Neural cell (in vitro differentiated cells): ENCODE measurements around the gene COLEC12. TPM values are rescaled to one million over a fixed set of nuclear protein-coding genes. Genes with fewer than 3 reads are reported as not detected.
A peak's percentile ranks its signal among the peaks of the same experiment; 100 is the strongest.

Experiments used
- H2AFZ ChIP-seq: fragments of 200-600, 300-800 bp; sonication (generic), shearing (Covaris generic); 2 replicates; pipeline ENCODE4 v1.6.0; 2014; ENCODE audit warnings: low read depth, mild to moderate bottlenecking, antibody characterized with exemption, low read length, moderate library complexity
- H3F3A ChIP-seq: fragments of 200-600 bp; shearing (Covaris generic); 2 replicates; pipeline ENCODE4 v1.6.1; 2016; ENCODE audit warnings: mild to moderate bottlenecking, moderate library complexity, mixed read lengths, antibody characterized with exemption, low read length; ENCODE audit not compliant: insufficient read depth, poor library complexity, severe bottlenecking
- H3K27ac ChIP-seq: fragments of 200-600, 300-800 bp; sonication (generic), shearing (Covaris generic); 2 replicates; pipeline ENCODE4 v1.5.1; 2014; ENCODE audit warnings: mild to moderate bottlenecking, low read length, moderate library complexity
- H3K27me3 ChIP-seq: fragments of 300-800, 200-600 bp; sonication (generic), shearing (Covaris generic); 2 replicates; pipeline ENCODE4 v1.6.0; 2014; ENCODE audit warnings: mild to moderate bottlenecking, low read depth, low read length, moderate library complexity; ENCODE audit not compliant: insufficient read depth
- H3K36me3 ChIP-seq: fragments of 300-800, 200-600 bp; sonication (generic), shearing (Covaris generic); 2 replicates; pipeline ENCODE4 v1.5.1; 2014; ENCODE audit warnings: mild to moderate bottlenecking, antibody characterized with exemption, low read length, moderate library complexity; ENCODE audit not compliant: insufficient read depth
- H3K4me2 ChIP-seq: fragments of 300-800, 200-600 bp; sonication (generic), shearing (Covaris generic); 2 replicates; pipeline ENCODE4 v1.6.0; 2014; ENCODE audit warnings: mild to moderate bottlenecking, low read length
- H3K4me3 ChIP-seq: fragments of 300-800, 200-600 bp; sonication (generic), shearing (Covaris generic); 2 replicates; pipeline ENCODE4 v1.5.1; 2014; ENCODE audit warnings: mild to moderate bottlenecking, low read length, moderate library complexity
- H3K79me2 ChIP-seq: fragments of 200-600 bp; shearing (Covaris generic); replicated peaks from 2 replicates; pipeline ENCODE4 v1.6.0; 2014; ENCODE audit warnings: mild to moderate bottlenecking, low read length, moderate library complexity; ENCODE audit not compliant: insufficient read depth
- H3K9ac ChIP-seq: fragments of 300-800, 200-600 bp; sonication (generic), shearing (Covaris generic); 2 replicates; pipeline ENCODE4 v1.6.1; 2016; ENCODE audit warnings: mild to moderate bottlenecking, low read length, mixed read lengths
- H3K9me2 ChIP-seq: fragments of 200-600 bp; shearing (Covaris generic); 2 replicates; pipeline ENCODE4 v1.6.1; 2016; ENCODE audit warnings: mild to moderate bottlenecking, low read length, mixed read lengths; ENCODE audit not compliant: insufficient read depth
- H3K9me3 ChIP-seq: fragments of 200-600, 300-800 bp; sonication (generic), shearing (Covaris generic); 2 replicates; pipeline ENCODE4 v1.6.1; 2016; ENCODE audit warnings: mild to moderate bottlenecking, mixed run types, low read length, moderate library complexity, mixed read lengths
- H4K20me1 ChIP-seq: fragments of 200-600 bp; shearing (Covaris generic); 2 replicates; pipeline ENCODE4 v1.6.1; 2016; ENCODE audit warnings: mild to moderate bottlenecking, mixed run types; ENCODE audit not compliant: insufficient read depth
- CTCF ChIP-seq: fragments of 450-650 bp; IDR thresholded peaks from 2 replicates; pipeline ENCODE4 v1.5.1; 2014; ENCODE audit warnings: antibody characterized with exemption, mild to moderate bottlenecking, moderate library complexity; ENCODE audit not compliant: poor library complexity, severe bottlenecking
- EP300 ChIP-seq: fragments of 450-650 bp; conservative IDR thresholded peaks from 2 replicates; pipeline ENCODE4 v1.6.1; 2014; ENCODE audit warnings: antibody characterized with exemption, mild to moderate bottlenecking, moderate library complexity; ENCODE audit not compliant: poor library complexity, severe bottlenecking
- EZH2 ChIP-seq: fragments of 200-600, 300-800 bp; shearing (Covaris generic), sonication (generic); IDR thresholded peaks from 2 replicates; pipeline ENCODE4 v1.6.1; 2014; ENCODE audit warnings: antibody characterized with exemption, low read length, borderline replicate concordance, mild to moderate bottlenecking; ENCODE audit not compliant: insufficient read depth, poor library complexity, severe bottlenecking
- MXI1 ChIP-seq: fragments of 450-650 bp; conservative IDR thresholded peaks from 2 replicates; pipeline ENCODE4 v1.6.1; 2014; ENCODE audit warnings: antibody characterized with exemption, mild to moderate bottlenecking; ENCODE audit not compliant: poor library complexity, severe bottlenecking
- POLR2AphosphoS5 ChIP-seq: IDR thresholded peaks from 2 replicates; pipeline ENCODE4 v1.6.1; 2012
- RAD21 ChIP-seq: fragments of 450-650 bp; conservative IDR thresholded peaks from 2 replicates; pipeline ENCODE4 v1.6.1; 2014; ENCODE audit warnings: antibody characterized with exemption, mild to moderate bottlenecking, moderate library complexity
- REST ChIP-seq: IDR thresholded peaks from 2 replicates; pipeline ENCODE4 v1.6.1; 2012; ENCODE audit warnings: borderline replicate concordance
- SMC3 ChIP-seq: fragments of 450-650 bp; conservative IDR thresholded peaks from 2 replicates; pipeline ENCODE4 v1.6.1; 2014; ENCODE audit warnings: antibody characterized with exemption, mild to moderate bottlenecking, moderate library complexity; ENCODE audit not compliant: poor library complexity
- TAF1 ChIP-seq: IDR thresholded peaks from 2 replicates; pipeline ENCODE4 v1.6.1; 2012; ENCODE audit warnings: low read depth
- polyA minus RNA-seq: library from RNA; depleted of rRNA, polyadenylated mRNA; stranded (reverse); fragments of >200 nt; gene quantifications from 2 replicates; pipeline ENCODE4 v1.2.3, GENCODE V29; 2014
- polyA plus RNA-seq: library from polyadenylated mRNA; depleted of rRNA; stranded (reverse); fragments of >200 nt; gene quantifications from 2 replicates; pipeline ENCODE4 v1.2.3, GENCODE V29; 2014

Gene COLEC12
- polyA plus RNA-seq (0.42 and 0.76 TPM in 2 replicates), polyA minus RNA-seq (0.24 and 0.58 TPM in 2 replicates)

GRCh38 chr18:500632-501405 lies at the start of gene COLEC12:
Gene COLEC12, minus strand, starts transcription at chr18:500701. Its CDS starts 187 bp downstream, at chr18:500514.
- Histone ChIP-seq H3K9ac (peak within 1 kb of the TSS; percentile 39), H3K79me2 (no peaks in the 10 kb centered on the region), H3K36me3 (no peaks in the 10 kb centered on the region), H3K9me3 (no peaks in the 10 kb centered on the region), H3K4me3 (peak within 1 kb of the TSS; percentile 65), H3K4me2 (peak within 1 kb of the TSS; percentile 89), H3F3A (no peaks in the 10 kb centered on the region), H4K20me1 (no peaks in the 10 kb centered on the region), H3K27ac (no peak within 1 kb of the TSS), H3K9me2 (no peaks in the 10 kb centered on the region), H3K27me3 (peaks cover 40% of the 10 kb centered on the region), H2AFZ (no peak within 1 kb of the TSS)
- TF ChIP-seq CTCF (no peak), REST (no peak), RAD21 (no peak), POLR2AphosphoS5 (no peak), MXI1 (no peak), SMC3 (no peak), TAF1 (no peak), EZH2 (no peak), EP300 (no peak)

GRCh38 chr18:549967-550366 lies 49.5 kb upstream of the COLEC12 start:
- TF ChIP-seq SMC3 (no peak), EZH2 (no peak), MXI1 (no peak), TAF1 (no peak), EP300 (no peak), CTCF (no peak), RAD21 (no peak), REST (no peak), POLR2AphosphoS5 (no peak)
- H2AFZ ChIP-seq: no peak overlapping the region
- H3K4me3 ChIP-seq: no peak overlapping the region
- H3K9me3 ChIP-seq: no peaks in the 10 kb centered on the region
- H3K4me2 ChIP-seq: no peak overlapping the region
- no peak overlapping the region for H3K27ac ChIP-seq
- H3F3A ChIP-seq: no peaks in the 10 kb centered on the region
- no peaks in the 10 kb centered on the region for H3K9me2 ChIP-seq
- no peak overlapping the region for H3K9ac ChIP-seq
- no peaks in the 10 kb centered on the region for H4K20me1 ChIP-seq
- no peaks in the 10 kb centered on the region for H3K36me3 ChIP-seq
- no peaks in the 10 kb centered on the region for H3K27me3 ChIP-seq
- no peaks in the 10 kb centered on the region for H3K79me2 ChIP-seq
